ENCODE results near the gene NCAPD2.

- TF ChIP-seq POLR2A (IDR thresholded peaks at IDR 0.05; ENCODE audit: low read depth, low read length) (no peak), CTCF (conservative IDR thresholded peaks at IDR 0.05; ENCODE audit: low read depth, low read length) (no peak), MAFK (IDR thresholded peaks at IDR 0.05; ENCODE audit: low read depth, low read length) (no peak), RAD21 (IDR thresholded peaks at IDR 0.05; ENCODE audit: low read length) (no peak), FOS (IDR thresholded peaks at IDR 0.05; ENCODE audit: low read depth, low read length) (no peak), MXI1 (IDR thresholded peaks at IDR 0.05; ENCODE audit: borderline replicate concordance, low read depth, low read length) (no peak), NFE2L2 (IDR thresholded peaks at IDR 0.05; ENCODE audit: low read depth, low read length) (no peak), RCOR1 (IDR thresholded peaks at IDR 0.05; ENCODE audit: insufficient replicate concordance, low read length) (no peak), CHD1 (IDR thresholded peaks at IDR 0.05; ENCODE audit: low read depth, low read length) (no peak), CEBPB (IDR thresholded peaks at IDR 0.05; ENCODE audit: low read depth, low read length) (no peak)
- TF ChIP-seq, protein P1, sequence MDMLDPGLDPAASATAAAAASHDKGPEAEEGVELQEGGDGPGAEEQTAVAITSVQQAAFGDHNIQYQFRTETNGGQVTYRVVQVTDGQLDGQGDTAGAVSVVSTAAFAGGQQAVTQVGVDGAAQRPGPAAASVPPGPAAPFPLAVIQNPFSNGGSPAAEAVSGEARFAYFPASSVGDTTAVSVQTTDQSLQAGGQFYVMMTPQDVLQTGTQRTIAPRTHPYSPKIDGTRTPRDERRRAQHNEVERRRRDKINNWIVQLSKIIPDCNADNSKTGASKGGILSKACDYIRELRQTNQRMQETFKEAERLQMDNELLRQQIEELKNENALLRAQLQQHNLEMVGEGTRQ (IDR thresholded peaks at IDR 0.05; ENCODE audit: low read depth, low read length), result no peak
- TF ChIP-seq, protein P2, sequence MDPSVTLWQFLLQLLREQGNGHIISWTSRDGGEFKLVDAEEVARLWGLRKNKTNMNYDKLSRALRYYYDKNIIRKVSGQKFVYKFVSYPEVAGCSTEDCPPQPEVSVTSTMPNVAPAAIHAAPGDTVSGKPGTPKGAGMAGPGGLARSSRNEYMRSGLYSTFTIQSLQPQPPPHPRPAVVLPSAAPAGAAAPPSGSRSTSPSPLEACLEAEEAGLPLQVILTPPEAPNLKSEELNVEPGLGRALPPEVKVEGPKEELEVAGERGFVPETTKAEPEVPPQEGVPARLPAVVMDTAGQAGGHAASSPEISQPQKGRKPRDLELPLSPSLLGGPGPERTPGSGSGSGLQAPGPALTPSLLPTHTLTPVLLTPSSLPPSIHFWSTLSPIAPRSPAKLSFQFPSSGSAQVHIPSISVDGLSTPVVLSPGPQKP (IDR thresholded peaks at IDR 0.05; ENCODE audit: borderline replicate concordance, low read depth, low read length), result no peak
These were observed 53.7 kb downstream of the NCAPD2 start for GRCh38 chr12:6547566-6547965.
